IPS DF 19.7 (cell line): ENCODE measurements around the gene CRKL.

Experiments used
- DNase-seq: peaks from one replicate; pipeline ENCODE4 v3.0.0-alpha.2; 2013; ENCODE audit warnings: low read depth, low spot score

CRKL gene

DNA sequence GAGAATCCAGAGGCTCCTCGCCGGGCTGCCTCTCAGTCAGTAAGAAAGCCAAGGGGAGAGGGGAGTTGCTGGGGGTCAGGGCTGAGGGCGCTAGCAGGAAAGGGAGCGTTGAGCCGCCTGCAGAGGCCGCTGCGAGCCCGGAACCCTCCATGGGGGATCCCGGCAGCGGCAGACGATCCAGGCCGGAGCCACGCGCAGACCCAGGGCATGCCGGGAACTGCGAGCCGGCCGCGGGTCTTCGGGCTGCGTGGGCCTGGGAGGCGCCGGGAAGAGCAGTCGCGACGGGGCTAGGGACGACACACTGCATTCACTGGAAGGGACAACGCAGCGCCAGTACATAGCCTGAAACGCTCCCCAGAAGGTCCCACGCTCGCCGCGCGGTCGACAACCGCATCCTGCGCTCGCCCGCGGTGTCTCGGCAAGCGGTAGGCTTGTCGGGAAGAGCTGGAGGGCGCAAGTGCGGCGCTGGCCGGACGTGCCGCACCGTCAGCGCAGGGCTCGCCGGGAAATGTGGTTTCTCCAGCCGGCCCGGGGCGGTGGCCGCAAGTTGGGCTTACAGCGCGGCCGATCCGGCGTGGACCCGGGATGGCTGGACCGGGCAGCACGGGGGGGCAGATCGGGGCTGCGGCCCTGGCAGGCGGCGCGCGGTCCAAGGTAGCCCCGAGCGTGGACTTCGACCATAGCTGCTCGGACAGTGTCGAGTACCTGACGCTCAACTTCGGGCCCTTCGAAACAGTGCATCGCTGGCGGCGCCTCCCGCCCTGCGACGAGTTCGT is 64.8 kb downstream of the CRKL start, which contains the start of gene LZTR1:
LZTR1 (plus strand) TSS at position 511 of the 776 bp plus-strand sequence; CDS start at position 586, 75 bp downstream.
- DNase-seq, result no peak

DNA sequence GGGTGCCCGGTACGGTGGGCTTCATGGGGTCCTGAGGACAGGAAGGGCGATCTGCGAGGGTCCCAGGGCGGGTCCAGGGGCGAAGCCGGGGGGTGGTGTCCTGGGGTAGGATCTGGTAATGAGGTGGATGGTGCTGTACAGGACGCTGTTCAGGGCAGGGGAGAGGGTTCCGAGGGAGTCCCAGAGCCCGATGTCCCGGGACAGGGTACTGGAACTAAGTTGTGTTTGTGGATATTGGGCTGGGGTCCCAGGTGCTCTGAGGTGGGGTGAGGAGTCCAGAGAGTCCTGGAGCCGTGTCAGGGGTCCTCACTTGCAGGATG is 65.3 kb downstream of the CRKL start:
- DNase-seq, result no peak

DNA sequence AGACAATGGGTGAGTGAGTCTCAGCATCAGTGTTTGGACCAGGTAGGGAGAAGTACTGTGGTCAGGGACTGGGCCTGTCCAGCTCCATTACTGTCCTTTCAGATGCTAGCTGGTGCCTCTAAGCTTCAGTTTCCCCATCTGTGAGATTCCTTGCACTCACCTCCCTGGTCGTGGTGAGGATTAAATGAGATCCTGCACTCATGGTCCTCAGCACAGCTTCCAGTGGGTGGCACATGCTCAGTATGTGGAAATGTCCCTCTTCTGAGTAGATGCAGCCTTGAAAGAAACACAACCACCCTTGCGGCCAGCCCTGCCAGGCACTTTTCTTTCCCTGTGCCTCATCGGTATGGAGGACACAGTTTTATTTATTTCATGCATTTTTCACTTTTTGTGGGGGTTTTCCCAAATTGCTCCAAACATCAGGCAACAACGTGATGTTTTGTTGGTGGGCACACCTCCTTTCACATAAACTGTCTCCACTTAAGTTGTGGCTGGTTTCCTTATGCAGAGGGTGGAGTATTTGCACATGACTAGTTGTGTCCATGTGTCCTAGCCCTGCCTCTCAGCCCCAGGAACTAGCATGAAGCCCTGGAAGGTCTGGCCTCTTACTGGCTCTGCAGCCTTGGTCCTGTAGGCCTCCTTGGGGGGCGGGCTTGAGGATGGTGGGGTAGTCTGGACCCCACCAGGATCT is 66.0 kb downstream of the CRKL start:
- no peak for DNase-seq

DNA sequence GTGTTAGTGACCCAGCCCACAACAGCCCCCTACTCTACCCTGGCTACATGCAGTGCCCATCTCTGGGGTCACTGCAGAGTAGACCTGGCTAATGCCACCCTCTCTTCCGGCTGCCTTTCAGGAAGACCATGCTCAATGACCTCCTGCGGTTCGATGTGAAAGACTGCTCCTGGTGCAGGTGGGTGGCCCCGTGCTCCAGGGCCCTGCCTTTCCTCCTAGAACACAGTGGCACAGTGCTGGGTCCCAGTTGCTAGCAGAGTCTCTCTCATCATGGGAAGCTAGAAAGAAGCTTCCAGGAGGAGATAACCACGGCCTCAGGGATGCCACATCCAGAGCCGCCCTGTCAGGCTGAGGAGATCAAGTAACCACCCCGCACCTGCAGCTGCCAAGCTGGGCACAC is 68.5 kb downstream of the CRKL start:
- no peak for DNase-seq

DNA sequence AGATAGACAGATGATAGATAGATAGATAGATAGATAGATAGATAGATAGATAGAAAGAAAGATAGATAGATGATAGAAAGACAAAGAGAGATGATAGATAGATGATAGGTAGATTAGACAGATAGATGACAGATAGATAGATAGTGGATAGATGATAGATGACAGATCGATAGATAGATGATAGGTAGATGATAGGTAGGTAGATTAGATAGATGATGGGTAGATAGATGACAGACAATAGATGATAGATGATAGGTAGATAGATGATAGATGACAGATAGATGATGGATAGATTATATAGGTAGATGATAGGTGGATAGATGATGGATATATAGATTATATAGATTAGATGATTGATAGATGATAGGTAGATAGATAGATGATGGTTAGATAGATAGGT is 69.2 kb downstream of the CRKL start:
- DNase-seq, result no peak

DNA sequence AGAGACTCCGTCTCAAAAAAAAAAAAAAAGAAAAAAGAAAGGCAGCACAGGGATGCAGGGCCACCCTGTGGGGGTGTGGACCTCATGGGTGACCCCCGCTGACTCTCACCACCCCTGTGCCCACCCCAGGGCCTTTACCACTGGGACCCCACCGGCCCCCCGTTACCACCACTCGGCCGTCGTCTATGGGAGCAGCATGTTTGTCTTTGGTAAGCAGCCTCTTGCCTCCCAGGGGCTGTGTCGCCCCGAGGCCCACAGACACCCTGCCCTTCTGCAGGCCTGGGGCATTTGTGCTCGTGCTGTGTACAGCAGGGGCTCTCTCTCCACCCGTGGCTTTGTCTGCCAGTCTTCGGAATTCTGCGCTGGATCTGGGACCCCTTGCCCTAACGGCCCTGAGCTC is 70.2 kb downstream of the CRKL start:
- DNase-seq, result no peak

DNA sequence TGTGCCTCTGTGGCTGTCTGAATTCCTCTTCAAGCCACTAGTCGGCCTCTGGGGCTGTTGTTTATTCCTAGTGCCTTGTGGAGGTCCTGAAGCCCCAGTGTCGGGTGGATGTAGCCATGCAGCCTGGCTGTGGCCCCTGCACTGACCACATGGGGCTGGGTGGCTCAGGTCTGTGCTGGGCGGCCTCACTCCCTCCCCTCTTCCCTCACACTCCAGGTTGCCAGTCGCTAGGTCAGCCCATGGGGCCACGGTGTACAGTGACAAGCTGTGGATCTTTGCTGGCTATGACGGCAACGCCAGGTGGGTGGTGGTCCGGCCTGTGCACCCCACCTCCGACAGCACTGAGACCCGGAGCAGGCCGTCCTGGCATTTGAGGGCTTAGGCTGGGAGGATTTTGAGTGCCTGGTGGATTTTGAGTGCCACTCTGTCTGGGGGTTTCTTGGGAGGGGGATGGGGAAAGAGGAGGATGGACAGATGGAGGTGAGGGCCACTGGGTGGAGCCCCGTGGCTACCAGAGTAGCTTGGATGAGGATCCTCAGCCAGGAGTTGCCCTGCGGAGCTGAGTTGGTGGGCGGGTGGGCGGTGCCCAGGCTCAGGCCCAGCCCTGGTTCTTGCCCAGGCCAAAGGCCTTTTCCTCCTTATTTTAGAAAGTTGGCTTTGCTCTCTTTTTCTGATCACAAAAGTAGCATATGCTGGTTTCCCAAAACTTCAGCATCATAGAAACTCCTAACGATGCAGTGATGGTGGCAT is 71.5 kb downstream of the CRKL start:
- DNase-seq, result no peak

DNA sequence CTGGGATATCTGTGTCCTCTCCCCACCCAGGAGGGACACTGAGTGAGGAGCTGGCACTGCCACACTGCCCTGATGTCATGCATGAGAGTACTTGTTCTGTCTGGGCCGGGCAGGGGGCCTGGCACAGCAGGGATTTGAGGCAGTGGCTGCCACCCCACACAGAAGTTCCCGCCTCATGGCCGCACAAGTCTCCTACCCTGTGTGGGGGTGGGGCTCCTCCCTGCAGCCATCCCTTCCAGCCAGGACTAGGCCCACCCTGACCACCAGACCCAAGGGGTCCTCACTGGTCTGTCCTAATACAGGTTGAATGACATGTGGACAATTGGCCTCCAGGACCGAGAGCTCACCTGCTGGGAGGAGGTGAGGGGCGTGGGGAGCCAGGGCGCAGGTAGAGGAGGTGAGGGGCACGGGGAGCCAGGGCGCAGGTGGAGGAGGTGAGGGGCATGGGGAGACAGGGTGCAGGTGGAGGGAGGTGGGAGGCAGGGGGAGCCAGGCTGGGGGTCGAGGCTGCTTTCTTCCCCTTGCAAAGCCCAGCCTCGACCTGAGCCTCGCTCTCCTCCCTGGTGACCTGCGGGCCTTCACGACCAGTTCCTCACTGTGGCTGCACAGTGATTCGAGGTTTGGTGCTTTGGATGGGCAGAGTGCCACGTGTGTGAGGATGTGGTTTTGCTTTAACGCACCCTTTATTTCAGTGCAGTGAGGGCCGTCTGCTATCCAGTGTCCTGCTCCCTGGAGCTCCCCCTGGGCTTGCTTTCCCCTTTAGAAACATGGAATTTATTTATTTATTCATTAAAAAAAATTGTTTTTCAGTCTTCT is 72.3 kb downstream of the CRKL start:
- DNase-seq, result no peak

DNA sequence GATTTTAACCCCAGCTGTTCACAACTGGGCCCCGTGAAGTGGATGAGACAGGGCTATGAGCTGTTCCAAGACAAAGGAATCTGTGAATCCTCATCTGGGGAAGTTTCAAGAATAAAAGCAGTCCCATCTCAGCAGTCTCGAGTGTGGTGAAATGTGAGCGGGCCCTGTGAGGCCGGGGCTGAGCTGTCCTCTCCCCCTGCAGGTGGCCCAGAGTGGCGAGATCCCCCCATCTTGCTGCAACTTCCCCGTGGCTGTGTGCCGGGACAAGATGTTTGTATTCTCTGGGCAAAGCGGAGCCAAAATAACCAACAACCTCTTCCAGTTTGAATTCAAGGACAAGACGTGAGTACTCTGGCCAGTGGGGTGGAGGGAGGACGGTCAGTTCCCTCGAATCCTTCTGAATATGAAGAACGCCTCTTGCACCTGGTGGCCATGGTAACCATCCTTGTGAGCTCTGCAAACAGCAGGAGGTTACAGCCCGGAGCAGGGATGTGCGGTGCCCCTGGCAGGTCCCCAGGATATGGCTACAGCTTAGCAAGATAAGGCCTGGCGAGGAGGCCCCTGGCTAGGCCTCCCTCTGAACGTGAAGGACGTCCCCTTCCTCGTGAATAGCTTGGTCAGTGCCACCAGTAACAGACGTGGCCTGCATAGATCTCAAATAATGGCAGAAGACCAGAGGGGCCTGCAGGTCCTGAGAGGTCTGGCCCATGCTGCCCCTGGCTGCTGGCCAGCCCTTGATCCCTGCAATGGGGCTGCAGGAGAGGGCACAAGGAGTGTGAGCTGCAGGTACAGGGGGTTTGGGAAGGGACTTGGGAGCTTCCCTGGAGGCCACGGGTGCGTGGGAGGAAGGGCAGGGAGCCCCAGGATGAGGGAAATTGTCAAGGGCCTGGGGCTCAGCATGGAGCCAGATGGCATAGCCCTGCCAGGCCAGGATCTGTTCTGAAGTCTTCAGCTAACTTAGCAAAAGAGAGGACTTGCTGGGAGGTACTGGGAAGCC is 73.3 kb downstream of the CRKL start:
- no peak for DNase-seq

DNA sequence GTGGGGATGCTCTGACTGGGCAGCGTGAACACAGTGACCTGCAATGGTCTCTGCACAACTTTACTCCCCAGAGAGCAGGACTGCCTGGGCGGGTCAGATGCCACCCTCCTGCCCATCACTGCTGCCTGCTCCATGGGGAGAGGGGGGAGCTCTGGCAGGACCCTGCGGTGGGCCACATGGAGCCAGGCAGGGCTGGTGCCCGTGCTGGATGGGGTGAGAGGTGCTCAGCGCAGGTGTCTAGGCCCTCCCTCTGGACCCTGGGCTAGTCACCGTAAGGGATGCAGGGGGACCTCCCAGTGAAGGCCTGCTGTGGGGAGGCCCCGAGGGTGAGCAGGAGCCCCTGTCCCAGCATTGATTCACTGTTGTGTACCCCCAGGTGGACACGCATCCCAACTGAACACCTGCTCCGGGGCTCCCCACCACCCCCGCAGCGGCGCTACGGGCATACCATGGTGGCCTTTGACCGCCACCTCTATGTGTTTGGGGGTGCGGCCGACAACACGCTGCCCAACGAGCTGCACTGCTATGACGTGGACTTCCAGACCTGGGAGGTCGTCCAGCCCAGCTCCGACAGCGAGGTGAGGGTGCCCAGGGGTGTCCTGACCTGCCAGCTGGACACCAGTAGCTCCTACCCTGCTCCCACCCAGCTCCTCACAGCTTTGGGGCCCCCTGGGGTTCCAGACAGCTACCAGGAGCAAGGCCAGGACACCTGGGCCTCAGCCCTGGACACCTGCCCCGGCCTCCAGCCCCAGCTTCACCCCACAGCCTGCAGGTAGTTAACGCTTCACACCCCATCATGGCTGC is 74.2 kb downstream of the CRKL start:
- DNase-seq, result no peak

DNA sequence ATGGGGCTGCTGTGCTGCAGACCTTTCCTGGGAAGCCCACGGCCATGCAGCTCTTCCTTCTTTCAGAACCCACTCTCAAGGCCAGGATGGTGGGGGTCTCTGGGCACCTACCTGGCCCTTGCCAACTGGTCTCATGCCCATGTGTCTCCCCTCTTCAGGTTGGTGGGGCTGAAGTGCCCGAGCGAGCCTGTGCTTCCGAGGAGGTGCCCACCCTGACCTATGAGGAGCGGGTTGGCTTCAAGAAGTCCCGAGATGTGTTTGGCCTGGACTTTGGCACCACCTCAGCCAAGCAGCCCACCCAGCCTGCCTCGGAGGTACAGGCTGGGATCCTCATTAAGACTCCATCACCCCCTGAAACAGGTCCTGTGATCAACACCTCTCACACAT is 74.8 kb downstream of the CRKL start:
- DNase-seq, result no peak

DNA sequence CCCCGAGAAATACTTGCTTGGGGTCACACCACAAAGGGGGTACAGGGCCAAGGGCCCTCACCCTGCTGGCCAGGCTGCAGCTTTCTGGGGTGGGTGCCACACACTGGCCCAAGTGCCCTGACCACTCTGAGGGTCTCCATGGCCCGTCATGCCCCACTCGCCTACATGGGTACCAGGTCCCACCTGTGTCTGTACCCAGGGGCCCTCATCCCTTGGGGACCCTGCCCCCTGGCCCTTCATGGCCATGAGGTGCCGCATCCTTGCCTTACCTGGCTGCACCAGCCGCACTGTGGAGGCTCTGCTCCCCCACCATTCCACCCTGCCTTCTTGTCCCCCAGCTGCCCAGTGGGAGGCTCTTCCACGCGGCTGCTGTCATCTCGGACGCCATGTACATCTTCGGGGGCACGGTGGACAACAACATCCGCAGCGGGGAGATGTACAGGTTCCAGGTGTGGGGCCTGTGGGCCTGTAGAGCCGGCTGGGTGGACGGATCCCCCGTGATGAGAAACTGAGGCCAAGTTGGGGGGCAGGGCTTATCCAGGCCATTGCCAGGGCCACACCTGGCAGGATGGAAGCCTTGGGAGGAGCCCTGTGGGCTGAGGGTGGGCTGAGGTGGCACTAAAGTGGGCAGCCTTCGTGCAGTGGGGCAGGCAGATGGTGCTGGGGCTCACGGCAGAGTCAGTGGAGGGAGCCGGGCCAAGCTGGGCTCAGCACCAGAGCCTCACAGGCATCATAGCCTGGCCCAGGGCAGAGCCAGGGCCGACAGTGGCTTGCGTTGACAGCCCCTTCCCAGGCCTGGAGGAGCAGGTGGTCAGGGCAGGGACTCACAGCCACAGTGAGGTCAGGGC is 75.5 kb downstream of the CRKL start:
- no peak for DNase-seq

DNA sequence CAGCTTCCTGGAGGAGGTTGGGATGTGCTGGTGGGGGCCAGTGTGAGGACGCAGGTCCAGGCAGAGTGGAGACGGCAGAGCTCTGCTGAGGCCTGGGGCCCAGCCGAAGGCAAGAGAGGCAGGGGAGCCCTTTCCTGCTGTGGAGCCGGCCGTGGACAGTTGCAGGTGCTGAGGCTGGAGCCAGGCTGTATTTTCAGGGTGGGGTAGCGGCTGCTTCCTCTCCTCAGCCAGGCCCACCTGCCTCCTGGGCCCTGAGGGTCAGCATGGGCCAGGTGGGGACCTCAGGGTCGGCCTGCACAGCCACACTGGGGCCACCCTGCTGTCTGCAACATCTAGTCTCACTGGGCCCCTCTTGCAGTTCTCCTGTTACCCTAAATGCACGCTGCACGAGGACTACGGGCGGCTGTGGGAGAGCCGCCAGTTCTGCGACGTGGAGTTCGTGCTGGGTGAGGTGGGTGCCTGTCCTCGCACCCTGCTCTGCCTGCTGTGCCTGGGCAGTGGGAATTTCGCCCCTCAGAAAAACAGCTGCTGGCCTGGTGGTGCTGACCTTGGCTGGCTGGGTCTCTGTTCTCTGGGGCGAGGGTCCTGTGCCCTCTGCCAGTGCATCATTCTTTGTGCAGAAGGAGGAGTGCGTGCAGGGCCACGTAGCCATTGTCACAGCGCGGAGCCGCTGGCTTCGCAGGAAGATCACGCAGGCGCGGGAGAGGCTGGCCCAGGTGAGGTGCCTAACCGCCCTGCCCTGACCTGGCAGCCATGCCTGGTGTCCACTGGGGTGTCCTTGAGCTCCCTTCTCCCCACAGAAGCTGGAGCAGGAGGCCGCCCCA is 76.3 kb downstream of the CRKL start:
- no peak for DNase-seq

DNA sequence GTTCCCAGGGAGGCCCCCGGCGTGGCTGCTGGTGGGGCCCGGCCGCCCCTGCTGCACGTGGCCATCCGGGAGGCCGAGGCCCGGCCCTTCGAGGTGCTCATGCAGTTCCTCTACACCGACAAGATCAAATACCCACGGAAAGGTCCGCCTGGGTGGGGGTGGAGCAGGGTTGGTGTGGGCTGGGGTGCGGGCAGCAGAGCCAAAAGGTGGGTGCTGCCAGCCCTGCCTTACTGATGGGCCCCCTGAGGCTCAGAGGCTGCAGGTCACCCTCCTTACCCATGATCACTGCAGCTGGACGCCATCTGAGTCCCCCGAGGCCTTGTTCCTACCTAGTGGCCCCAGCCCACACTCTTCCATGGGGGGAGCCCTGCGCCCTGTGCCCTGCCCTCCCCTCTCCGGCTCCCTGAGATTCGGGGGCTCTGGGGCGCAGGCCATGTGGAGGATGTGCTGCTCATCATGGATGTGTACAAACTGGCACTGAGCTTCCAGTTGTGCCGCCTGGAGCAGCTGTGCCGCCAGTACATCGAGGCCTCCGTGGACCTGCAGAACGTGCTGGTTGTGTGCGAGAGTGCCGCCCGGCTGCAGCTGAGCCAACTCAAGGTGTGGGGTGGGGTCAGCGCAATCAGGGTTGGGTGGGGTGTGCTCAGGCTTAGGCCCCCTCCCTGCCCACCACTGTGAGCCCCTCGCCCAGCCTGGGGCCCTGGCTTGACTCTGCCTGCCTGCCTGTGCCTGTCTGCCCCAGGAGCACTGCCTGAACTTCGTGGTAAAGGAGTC is 77.1 kb downstream of the CRKL start:
- DNase-seq, result no peak

DNA sequence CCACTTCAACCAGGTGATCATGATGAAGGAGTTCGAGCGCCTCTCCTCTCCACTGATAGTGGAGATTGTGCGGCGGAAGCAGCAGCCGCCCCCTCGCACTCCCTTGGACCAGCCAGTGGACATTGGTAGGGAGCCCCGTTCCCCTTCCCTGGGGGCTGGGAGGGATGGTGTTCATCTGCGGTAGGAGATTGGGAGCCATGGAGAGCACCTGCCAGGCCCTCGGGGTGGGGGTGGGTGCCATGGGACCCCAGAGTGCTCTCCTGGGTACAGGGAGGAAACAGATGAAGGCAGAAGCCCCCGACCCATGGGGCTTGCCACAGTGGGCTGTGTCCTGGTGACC is 77.7 kb downstream of the CRKL start:
- no peak for DNase-seq

DNA sequence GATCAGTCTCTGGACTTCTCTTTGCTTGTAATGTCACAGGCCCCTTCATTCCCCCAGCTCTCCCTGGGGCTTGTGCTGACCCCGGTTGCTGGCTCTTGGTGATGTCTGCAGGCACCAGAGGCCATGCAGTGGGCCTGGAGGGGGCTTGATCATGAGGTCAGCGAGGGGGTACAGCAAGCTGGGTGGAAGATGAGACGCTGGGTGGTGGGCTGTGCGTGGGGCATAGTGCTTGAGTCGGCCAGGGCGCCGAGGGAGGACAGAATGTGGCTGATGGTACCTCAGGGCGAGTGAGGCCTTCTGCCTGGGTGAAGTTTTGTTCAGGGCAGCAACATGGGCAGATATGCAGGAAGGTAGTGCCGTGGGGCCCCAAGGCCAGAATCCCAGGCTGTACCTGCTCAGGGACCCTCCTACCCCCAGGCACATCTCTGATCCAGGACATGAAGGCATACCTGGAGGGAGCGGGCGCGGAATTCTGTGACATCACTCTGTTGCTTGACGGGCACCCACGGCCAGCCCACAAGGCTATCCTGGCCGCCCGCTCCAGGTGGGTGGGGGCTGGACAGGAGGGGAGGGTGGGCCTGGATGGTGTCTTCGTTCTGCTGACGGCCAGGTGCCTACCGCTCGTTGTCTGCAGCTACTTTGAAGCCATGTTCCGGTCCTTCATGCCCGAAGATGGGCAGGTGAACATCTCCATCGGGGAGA is 78.3 kb downstream of the CRKL start:
- no peak for DNase-seq

DNA sequence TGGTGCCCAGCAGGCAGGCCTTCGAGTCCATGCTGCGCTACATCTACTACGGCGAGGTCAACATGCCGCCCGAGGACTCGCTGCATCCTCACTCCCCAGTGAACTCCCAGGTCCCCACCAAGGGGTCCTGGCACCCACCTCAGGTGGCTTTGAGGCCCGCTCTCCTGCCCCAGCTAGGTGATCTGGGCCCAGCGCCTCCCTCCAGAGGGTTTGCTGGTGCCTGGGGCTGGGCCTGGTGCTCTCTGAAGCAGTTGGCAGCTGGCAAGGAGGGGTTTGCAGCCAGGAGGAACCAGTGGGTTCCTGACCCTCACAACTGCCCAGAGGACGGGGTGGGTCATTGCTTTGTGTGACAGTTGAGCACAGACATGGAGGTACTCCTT is 78.8 kb downstream of the CRKL start:
- no peak for DNase-seq
